Tibial nerve (tissue), 3 donors: ENCODE data around the gene SLC44A5.

ENCODE experiments used
- POLR2A ChIP-seq, 2 donors: fragments of 450-650 bp; IDR thresholded peaks; one replicate each; pipeline ENCODE4 v1.6.1; 2017; ENCODE audit warnings: antibody characterized with exemption in 2 of 2, mild to moderate bottlenecking in 2 of 2, moderate library complexity in 2 of 2
- TF ChIP-seq, protein P1 (sequence below), 5 experiments: fragments of 200-600 bp in 3 of 5; fragments of 450-650 bp in 2 of 5; sonication (generic) in 3 of 5; IDR thresholded peaks; one replicate each; pipeline ENCODE4 v1.5.1; 2016 to 2019; ENCODE audit warnings: antibody characterized with exemption in 5 of 5, mild to moderate bottlenecking in 3 of 5, moderate library complexity in 2 of 5

DNA sequence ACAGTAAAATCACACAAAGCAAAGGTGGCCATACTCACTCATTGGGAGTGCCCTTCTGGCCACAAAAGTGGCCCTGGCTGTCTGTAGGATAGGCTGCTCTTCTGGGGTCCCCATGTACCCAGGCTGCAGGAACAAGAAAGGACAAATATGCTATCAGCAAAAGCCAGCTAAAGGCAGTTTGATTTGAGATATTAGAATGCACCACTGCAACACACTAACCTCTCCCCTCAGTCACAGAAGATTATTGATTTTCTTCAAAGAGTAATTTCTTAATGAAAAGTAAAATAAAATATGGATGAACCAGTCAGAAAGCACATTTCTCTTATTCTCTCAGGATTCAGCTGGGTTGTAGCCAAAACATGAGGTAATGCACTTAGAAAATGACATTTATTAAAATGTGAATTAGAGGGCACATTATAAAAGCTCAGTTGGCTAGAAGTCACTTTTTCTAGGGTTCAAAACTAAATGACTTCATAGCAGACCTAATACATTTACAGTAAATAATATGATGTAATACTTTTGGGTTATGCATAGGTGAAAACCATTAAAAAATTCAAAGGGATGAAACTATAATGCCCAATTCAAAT lies 335.9 kb downstream of the SLC44A5 start:
- TF ChIP-seq POLR2A (IDR thresholded peaks at IDR 0.05), result no peak
- TF ChIP-seq, protein P1, sequence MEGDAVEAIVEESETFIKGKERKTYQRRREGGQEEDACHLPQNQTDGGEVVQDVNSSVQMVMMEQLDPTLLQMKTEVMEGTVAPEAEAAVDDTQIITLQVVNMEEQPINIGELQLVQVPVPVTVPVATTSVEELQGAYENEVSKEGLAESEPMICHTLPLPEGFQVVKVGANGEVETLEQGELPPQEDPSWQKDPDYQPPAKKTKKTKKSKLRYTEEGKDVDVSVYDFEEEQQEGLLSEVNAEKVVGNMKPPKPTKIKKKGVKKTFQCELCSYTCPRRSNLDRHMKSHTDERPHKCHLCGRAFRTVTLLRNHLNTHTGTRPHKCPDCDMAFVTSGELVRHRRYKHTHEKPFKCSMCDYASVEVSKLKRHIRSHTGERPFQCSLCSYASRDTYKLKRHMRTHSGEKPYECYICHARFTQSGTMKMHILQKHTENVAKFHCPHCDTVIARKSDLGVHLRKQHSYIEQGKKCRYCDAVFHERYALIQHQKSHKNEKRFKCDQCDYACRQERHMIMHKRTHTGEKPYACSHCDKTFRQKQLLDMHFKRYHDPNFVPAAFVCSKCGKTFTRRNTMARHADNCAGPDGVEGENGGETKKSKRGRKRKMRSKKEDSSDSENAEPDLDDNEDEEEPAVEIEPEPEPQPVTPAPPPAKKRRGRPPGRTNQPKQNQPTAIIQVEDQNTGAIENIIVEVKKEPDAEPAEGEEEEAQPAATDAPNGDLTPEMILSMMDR (IDR thresholded peaks at IDR 0.05), result no peak
